GM19025 (cell line): ENCODE data around the gene HES2.
"Not testable (repeated sequence)": the region's sequence is repeated elsewhere in the genome, so short reads cannot be mapped to it uniquely, and the experiment has no call there.

Source experiments
- ATAC-seq: cut with Tn5 transposase; IDR thresholded peaks from one replicate; pipeline ENCODE4 v1.9.1; 2021; ENCODE audit warnings: mild to moderate bottlenecking, low read depth, moderate library complexity; ENCODE audit not compliant: unreplicated experiment

The HES2 gene

DNA sequence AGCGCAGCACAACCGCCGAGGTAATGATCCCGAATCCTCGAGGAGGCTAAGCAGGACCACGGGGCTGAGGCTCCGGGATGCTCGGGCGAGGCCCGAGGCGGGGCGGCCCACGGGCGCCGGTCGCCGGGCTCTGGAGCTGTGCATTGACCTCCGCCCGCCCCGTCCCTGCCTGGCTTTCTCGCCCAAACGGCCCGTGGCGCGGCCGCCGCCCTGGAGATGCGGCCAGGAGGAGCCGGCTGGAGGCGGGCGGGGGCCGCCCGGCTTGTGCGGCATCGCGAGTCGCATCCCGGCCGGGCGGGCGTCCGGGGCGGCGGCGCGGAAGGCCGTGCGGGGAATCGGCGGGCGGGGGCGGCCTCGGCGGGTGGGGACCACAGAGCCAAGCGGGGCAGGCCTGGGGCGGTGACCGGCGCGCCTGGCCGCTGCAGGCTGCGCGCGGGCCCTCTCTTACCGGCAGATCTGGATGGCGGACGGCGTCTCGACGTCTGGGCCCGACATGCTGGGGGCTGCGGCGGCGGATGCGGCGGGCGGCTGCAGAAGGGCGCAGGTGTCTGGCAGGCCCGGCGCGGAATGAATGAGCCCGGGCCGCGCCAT, 26.8 kb downstream of the HES2 start:
- peak; percentile 1 for ATAC-seq

DNA sequence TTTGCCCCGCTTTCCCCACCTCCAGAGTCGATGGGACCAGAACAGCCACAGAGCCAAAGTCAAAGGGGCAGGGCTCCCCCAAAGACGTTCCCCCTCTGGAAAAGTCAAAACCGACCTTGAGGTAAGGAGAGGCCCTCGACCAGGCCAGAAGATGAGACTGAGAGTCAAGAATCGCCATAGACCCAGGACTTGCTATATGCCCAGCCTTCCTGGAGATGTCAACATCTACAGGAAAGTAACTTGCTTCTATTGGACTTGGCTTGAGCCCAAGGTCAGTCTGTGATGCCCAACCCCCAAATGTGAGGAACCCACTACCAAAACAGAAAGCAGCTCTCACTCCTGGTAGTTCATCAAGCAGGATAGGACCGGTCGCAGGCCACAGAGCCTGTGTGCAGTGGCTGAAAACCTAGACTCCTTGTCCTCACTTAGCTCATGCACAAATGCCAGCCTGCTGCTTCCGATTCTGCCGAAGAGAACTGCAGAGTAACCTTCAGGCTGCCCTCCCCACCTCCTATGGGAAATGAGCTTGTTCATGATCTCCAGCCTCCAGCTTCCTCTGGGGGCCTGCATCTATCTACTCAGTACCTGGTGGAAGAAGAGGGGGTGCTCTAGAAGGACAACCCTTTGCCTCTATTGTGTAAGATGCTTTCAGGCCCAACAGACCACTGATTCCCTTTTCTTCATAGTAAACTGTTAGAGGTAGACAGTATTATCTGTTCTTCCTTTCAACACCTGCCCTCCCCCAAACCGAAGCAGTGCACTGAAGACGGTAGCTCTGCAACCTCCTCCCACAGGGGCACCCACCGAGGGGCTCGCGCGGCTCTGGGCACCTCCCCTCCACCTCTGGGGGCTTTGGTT, 27.5 kb downstream of the HES2 start:
- no peak for ATAC-seq

DNA sequence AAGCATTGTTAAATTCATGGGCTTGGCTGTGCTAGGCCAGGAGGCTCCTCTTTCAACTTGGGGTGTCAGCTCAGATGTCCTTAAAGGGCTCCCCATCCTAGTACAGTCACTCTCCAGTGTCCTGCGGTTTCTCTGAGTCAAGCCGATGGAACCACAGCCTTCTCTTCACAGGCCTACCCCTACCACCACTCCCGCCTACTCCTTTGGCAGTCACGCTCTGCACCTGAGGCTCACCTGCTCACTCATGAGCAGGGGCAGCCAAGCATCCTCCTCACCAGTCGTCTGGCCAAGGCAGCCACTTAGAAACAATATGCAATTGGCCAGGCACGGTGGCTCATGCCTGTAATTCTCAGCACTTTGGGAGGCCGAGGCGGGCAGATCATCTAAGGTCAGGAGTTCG, 29.7 kb downstream of the HES2 start:
- ATAC-seq = no peak

DNA sequence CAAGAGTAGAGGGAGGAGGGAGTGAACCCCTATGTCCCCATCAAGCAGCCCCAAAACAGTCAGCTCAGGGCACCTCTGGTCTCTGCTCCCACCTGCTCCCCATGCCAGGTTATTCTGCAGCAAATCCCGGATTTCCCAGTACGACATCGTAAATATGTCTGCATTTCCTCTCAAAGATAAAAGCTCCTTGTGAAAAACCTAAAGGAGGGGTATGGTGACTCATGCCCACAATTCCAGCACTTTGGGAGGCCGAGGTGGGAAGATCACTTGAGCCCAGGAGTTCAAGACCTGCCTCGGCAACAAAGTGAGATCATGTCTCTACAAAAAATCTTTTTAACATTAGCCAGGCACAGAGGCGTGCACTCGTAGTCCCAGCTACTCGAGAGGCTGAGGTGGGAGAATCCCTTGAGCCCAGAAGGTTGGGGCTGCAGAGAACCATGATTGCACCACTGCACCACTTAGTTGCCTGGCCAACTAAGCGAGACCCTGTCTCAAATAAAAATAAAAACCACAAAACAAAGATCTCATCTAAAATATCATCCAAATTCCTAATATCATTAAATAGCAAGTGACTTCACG, 33.3 kb downstream of the HES2 start:
- ATAC-seq = no peak

DNA sequence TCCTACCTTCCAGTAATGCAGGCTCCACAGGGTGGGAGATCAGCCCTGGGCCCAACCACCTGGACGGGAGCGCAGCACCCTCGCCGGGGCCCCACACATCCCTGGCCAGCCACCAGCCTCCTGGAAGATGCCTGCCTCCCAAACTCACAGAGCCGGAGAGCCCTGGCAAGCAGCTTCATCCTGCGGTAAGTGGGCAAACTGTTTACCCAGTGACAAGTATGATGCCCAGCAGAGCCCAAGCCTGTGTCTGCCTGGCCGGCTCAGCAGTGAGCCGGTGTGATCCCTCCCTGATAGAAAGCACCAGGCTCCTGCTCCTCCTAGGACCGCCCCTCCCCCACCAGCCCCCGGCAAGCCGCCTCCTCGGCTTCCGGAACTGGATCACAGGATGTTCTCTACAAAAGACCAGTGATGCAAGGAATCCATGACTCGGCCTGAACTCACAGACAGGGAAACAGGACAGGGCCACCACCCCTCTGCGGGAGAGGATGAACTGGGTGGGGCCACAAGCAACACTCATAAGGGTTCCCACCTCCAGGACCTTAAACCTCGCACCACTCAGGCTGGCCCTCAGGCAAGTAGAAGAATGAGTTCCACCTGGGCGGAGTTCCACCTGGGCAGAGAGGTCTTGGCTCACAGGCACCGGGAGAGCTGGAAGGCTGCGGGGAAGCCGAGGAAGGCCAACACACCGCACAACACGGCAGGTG, 34.1 kb downstream of the HES2 start:
- no peak for ATAC-seq

DNA sequence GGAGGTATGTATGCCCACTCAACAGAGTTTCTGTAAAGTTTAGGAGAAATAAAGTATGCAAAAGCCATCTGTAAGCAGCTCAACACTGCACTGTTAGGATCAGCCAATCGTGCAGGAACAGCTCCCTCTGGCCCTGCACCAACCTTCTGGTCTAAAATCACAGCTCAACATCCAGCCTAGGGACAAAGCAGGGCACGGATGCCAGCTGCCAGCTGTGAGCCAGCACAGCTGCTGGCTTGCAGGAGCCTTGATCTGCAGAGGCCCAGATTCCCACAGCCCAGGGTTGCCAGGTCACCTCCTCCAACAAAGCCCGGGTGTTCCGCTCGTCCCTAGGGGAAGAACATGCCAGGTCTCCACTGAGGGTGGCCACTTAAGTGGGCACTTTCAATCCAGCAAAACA, 34.8 kb downstream of the HES2 start:
- no peak for ATAC-seq

DNA sequence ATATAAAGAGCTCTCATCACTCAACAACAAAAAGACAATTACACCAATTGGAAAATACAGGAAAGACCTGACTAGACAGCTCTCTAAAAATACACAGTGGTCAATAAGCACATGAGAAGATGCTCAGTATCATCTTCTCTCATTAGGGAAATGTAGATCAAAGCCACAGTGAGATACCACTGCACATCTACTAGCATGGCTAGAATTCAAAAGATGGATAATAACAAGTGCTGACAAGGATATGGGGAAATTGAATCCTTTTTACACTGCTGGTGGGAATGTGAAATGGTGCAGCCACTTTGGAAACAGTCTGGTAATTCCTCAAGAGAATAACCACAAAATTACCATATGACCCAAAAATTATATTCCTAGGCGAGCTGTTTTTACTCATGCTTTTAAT, 35.6 kb downstream of the HES2 start:
- no peak for ATAC-seq

DNA sequence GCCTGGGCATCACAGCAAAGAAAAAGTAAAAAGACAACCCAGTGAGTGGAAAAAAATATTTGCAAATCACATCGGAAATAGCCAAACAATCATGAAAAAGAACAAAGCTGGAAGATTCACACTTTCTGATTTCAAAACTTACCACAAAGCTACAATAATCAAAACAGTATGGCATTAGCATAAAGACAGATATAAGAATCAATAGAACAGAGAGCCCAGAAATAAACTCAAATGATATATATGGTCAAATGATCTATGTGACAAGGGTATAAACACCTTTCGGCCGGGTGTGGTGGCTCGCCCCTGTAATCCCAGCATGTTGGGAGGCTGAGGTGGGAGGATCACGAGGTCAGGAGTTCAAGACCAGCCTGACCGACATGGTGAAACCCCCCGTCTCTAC, 39.7 kb downstream of the HES2 start:
- no peak for ATAC-seq

DNA sequence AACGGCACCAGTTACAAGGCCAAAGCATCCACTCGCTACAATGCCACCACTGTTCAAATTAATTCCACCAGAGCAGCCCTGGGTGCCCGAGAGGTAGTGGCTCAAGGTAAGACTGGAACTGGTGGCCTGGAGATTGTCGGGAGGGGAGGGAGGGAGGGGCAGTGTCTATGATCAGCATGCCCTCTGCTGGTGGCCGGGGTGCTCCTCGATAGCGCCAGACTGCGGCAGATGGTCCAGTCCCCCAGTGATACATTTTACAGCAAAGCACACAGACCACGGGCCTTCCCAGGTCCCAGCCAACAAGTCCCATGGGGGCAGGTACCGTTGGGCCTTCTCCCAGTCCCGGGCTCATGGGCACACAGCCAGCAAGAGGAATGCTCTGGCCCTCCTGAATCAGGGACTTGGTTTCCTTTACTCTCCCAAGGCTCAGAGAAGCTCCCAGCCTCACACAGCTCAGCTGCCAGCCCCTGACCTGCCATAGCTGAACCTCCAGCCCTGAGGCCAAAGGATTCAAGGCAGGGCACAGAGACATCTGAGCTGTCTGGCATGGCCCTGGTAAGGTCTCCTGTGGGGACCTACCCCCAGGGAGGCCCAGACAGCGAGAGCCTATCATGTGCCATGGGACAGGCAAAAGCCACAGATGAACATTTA, 41.5 kb downstream of the HES2 start:
- ATAC-seq = no peak

DNA sequence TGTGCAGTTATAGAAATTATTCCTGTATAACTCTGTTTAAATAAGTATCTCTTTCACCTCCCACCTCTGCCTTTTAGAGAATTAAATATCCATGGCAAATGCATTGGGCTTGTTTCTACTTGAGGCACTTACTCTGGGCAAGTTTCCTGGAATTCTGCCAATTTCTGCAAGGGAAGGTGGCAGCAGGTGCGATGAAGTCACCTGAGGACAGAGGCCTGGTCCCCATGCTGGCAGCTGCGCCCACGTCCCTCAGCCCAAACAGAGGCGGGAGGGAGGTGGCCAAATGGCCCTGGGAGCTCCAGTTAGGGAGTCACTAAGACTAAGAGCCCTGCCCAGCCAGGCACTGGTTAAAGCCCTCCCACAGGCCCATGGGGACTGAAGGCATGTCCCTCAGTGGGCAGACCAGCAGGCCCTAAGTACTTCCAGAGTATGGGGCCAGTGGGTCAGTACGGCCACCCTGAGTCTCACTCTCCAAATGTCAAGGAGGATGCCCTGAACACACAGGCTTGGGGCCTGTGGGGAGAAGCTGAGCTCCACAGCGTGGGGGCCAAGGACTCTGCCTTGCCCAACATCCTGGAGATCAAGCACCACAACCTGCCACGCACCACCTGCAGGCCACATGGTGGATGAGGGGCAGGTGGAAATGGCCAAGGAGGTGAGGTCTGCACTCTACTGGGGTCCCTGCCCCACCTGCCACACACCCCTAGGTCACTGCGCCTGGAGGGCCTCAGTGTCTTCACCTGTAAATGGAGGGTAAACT, 45.6 kb downstream of the HES2 start:
- no peak for ATAC-seq

DNA sequence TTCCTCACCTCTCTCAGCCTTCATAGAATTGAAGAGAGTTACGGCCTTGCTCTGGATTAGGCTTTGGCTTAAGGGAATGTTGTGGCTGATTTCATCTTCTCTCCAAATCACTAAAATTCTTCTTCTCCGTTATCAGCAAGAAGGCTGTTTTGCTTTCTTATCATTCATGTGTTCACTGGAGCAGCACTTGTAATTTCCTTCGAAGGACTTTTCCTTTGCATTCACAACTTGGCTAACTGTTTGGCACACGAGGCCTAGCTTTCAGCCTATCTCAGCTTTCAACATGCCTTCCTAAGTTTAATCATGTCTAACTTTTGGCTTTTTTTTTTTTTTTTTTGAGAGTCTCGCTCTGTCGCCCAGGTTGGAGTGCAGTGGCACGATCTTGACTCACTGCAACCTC, 47.5 kb downstream of the HES2 start:
- not testable (repeated sequence) for ATAC-seq

DNA sequence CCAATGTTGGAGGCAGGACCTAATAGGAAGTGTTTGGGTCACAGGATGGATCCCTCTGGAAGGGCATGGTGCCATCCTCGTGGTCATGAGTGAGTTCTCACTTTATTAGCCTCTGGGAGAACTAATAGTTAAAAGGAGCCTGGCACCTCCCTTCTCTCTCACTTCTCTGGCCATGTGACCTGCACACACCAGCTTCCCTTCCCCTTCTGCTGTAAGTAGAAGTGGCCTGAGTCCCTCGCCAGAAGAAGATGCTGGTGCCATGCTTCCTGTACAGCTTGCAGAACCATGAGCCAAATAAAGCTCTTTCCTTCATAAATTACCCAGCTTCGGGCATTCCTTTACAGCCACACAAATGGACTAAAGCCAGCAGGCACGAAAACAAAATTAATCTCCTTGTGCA, 49.7 kb downstream of the HES2 start:
- ATAC-seq = no peak

DNA sequence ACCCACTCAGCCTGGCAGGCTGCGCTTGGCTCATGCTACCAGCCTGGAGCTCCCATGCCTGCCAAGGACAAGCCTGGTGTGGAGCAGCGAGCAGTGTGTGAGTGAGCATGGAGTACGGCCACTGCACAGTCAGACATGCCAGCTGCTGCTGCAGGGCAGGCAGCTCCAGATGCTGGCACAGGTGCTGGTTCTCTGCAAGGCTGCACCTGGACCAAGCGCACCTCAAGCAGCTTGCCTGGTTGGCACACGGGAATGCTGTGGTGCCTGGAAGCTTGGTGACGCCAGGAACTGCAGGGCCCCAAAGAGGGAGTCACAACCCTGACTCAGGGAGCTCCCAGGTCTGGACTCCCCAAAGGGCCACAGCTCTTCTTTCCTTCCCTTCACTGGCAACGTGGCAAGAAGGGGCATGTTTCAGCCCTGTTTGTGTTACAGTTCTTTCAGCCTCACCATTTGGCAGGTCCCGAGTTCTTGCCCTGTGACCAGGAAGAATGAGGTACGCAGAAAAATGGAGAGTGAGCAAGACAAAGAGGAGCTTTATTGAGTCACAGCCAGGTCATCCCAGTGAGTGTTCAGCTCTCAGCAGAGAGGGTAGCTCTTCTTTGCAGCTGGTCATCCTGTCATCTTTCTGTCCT, 52.2 kb downstream of the HES2 start:
- no peak for ATAC-seq

DNA sequence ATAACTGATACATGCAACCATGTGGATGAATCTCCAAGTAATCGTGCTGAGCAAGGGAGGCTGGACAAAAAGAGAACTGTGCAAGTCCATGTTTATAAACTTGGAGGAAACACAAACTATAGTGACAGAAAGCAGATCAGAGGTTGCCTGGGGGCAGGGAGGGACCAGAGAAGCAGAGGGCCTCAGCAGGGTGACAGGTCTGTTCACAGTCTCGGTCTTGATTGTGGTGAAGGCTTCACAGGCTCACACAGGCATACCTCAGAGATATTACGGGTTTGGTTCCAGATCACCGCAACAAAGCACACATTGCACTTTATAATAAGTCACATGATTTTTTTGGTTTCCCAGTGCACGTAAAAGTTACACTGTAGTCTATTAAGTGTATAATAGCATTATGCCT, 54.7 kb downstream of the HES2 start:
- ATAC-seq = no peak

DNA sequence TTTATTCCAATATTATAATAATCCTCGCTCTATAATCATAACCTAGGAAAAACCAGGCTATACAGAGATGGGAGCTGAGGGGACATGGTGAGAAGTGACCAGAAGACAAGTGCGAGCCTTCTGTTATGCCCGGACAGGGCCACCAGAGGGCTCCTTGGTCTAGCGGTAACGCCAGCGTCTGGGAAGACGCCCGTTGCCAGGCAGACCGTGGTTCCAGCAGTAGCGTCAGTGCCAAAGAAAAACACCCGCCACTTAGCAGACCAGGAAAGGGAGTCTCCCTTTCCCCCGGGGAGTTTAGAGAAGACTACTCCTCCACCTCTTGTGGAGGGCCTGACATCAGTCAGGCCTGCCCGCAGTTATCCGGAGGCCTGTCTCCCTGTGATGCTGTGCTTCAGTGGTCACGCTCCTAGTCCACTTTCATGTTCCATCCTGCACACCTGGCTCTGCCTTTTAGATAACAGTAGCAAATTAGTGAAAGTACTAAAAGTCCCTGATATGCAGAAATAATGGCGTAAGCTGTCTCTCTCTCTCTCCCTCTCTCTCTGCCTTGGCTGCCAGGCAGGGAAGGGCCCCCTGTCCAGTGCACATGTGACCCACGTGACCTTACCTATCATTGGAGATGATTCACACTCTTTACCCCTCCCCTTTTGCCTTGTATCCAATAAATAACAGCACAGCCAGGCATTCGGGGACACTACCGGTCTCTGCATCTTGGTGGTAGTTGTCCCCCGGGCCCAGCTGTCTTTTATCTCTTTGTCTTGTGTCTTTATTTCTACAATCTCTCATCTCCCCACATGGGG, 56.4 kb downstream of the HES2 start:
- not testable (repeated sequence) for ATAC-seq
